HCT116 (cell line): Measurements from ENCODE around the gene EVL.

ENCODE experiments used
- EGR1 ChIP-seq: IDR thresholded peaks from 2 replicates; pipeline ENCODE4 v1.6.1; 2012; ENCODE audit warnings: low read depth
- EZH2 ChIP-seq: fragments of 200-600 bp; sonication (generic); IDR thresholded peaks from 2 replicates; pipeline ENCODE4 v1.6.1; 2017; ENCODE audit warnings: antibody characterized with exemption, mixed run types
- EZH2phosphoT487 ChIP-seq: fragments of 200-600 bp; IDR thresholded peaks from 2 replicates; pipeline ENCODE4 v1.6.1; 2018; ENCODE audit warnings: antibody characterized with exemption, borderline replicate concordance
- POLR2A ChIP-seq: IDR thresholded peaks from 2 replicates; pipeline ENCODE4 v1.7.0; 2011; ENCODE audit warnings: borderline replicate concordance; ENCODE audit not compliant: insufficient read depth, insufficient read length; ENCODE audit errors: extremely low read depth
- ZNF274 ChIP-seq: fragments of 200-500 bp; sonication (Bioruptor generic); IDR thresholded peaks from 2 replicates; pipeline ENCODE4 v1.6.1; 2014; ENCODE audit warnings: mild to moderate bottlenecking, low read depth, low read length, inconsistent platforms
- TF ChIP-seq, protein P1 (sequence below), 3 experiments: fragments of 200-600 bp in 1 of 3; sonication (generic) in 1 of 3; IDR thresholded peaks in 2 of 3; conservative IDR thresholded peaks in 1 of 3; 2 replicates each; pipeline ENCODE4 v1.5.1; 2012 to 2017; ENCODE audit warnings: low read depth in 2 of 3, low read length in 2 of 3, antibody characterized with exemption in 1 of 3, borderline replicate concordance in 1 of 3, control low read depth in 1 of 3, mild to moderate bottlenecking in 1 of 3, mixed read lengths in 1 of 3, mixed run types in 1 of 3, moderate library complexity in 1 of 3; ENCODE audit not compliant: insufficient read depth in 1 of 3
- TF ChIP-seq, protein P2 (sequence below): IDR thresholded peaks from 2 replicates; pipeline ENCODE4 v1.6.1; 2011; ENCODE audit warnings: mild to moderate bottlenecking, low read length, moderate library complexity; ENCODE audit not compliant: insufficient replicate concordance; ENCODE audit errors: extremely low read depth
- TF ChIP-seq, protein P3 (sequence below): IDR thresholded peaks from 2 replicates; pipeline ENCODE4 v1.6.1; 2012

DNA sequence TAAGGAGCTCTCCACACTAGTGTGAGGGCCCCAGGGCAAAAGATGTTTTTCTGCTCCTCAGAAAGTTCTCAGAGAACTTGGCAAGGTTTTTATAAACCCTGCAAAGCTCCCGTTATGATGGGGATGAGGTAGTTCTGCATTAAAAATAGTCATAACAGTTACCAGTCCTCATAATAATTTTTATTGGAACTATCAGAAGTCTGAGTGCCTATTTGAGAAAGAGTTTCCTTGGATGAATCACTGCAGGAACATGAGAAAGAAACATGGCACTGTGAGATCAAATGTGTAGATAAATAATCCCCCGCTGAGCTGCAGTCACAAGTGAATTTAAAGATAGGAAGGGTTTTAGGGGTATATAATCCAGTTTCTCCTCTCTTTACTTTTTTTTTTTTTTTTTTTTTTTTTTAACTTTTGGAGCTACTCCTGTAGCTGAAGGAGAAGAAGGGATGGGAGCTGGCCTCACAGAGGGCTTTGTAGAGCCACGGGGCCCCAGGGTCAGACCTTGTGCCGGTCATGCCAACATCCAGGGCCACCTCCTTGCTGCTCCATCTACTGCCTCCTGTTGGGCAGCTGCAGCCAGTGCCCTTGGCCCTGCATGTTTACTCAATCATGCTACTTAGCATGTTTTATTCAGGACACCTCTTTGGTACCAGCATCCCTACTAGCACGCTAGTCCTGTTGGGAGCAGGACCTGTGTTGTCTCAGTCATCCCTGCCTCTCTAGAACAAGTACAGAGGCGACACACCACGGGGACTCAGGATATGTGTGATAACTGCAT lies 39.5 kb downstream of the EVL start:
- TF ChIP-seq, protein P1, sequence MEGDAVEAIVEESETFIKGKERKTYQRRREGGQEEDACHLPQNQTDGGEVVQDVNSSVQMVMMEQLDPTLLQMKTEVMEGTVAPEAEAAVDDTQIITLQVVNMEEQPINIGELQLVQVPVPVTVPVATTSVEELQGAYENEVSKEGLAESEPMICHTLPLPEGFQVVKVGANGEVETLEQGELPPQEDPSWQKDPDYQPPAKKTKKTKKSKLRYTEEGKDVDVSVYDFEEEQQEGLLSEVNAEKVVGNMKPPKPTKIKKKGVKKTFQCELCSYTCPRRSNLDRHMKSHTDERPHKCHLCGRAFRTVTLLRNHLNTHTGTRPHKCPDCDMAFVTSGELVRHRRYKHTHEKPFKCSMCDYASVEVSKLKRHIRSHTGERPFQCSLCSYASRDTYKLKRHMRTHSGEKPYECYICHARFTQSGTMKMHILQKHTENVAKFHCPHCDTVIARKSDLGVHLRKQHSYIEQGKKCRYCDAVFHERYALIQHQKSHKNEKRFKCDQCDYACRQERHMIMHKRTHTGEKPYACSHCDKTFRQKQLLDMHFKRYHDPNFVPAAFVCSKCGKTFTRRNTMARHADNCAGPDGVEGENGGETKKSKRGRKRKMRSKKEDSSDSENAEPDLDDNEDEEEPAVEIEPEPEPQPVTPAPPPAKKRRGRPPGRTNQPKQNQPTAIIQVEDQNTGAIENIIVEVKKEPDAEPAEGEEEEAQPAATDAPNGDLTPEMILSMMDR (IDR thresholded peaks at IDR 0.05 in 2 of 3, conservative IDR thresholded peaks at IDR 0.05 in 1 of 3; ENCODE audit: borderline replicate concordance in 1 of 3, insufficient read depth in 1 of 3, low read depth in 2 of 3, low read length in 2 of 3) = peak in 2 of 3 experiments; percentile 31 to 34; a peak in 2 of 6 replicates
- TF ChIP-seq EZH2 = no peak
- no peak for TF ChIP-seq POLR2A
- TF ChIP-seq, protein P2, sequence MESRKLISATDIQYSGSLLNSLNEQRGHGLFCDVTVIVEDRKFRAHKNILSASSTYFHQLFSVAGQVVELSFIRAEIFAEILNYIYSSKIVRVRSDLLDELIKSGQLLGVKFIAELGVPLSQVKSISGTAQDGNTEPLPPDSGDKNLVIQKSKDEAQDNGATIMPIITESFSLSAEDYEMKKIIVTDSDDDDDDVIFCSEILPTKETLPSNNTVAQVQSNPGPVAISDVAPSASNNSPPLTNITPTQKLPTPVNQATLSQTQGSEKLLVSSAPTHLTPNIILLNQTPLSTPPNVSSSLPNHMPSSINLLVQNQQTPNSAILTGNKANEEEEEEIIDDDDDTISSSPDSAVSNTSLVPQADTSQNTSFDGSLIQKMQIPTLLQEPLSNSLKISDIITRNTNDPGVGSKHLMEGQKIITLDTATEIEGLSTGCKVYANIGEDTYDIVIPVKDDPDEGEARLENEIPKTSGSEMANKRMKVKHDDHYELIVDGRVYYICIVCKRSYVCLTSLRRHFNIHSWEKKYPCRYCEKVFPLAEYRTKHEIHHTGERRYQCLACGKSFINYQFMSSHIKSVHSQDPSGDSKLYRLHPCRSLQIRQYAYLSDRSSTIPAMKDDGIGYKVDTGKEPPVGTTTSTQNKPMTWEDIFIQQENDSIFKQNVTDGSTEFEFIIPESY = no peak
- TF ChIP-seq ZNF274 = no peak
- TF ChIP-seq, protein P3, sequence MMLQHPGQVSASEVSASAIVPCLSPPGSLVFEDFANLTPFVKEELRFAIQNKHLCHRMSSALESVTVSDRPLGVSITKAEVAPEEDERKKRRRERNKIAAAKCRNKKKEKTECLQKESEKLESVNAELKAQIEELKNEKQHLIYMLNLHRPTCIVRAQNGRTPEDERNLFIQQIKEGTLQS = no peak
- no peak for TF ChIP-seq EGR1
- TF ChIP-seq EZH2phosphoT487 = no peak
